H9 (cell line): ENCODE measurements around the gene SCN5A. TPM values are rescaled to one million over a fixed set of nuclear protein-coding genes. Genes with fewer than 3 reads are reported as not detected.
A peak's percentile ranks its signal among the peaks of the same experiment; 100 is the strongest.

Experiments used
- DNase-seq: peaks from one replicate; pipeline ENCODE4 v3.0.0-alpha.2; 2017
- H2AFZ ChIP-seq: one replicate; pipeline ENCODE4 v1.6.1; 2013; ENCODE audit warnings: mild to moderate bottlenecking, low read length, control low read depth, moderate library complexity
- H2AK5ac ChIP-seq: 2 replicates; pipeline ENCODE4 v1.6.1; 2013; ENCODE audit warnings: low read length, control low read depth, mixed read lengths; ENCODE audit not compliant: insufficient read length
- H2BK120ac ChIP-seq: one replicate; pipeline ENCODE4 v1.6.1; 2013; ENCODE audit warnings: low read depth, mild to moderate bottlenecking, low read length, control low read depth, inconsistent platforms; ENCODE audit not compliant: poor library complexity, severe bottlenecking
- H2BK12ac ChIP-seq: 2 replicates; pipeline ENCODE4 v1.6.1; 2013; ENCODE audit warnings: low read length, control low read depth, mixed read lengths, low read depth; ENCODE audit not compliant: insufficient read length
- H2BK15ac ChIP-seq: 2 replicates; pipeline ENCODE4 v1.6.1; 2013; ENCODE audit warnings: low read depth, low read length, control low read depth
- H2BK20ac ChIP-seq: one replicate; pipeline ENCODE4 v1.6.1; 2013; ENCODE audit warnings: low read depth, mild to moderate bottlenecking, low read length, control low read depth, inconsistent platforms; ENCODE audit not compliant: poor library complexity, severe bottlenecking
- H2BK5ac ChIP-seq: 2 replicates; pipeline ENCODE4 v1.6.1; 2013; ENCODE audit warnings: low read length, control low read depth, mixed read lengths; ENCODE audit not compliant: insufficient read length
- H3K14ac ChIP-seq: 2 replicates; pipeline ENCODE4 v1.6.1; 2013; ENCODE audit warnings: low read length, control low read depth; ENCODE audit not compliant: insufficient read depth
- H3K18ac ChIP-seq: 2 replicates; pipeline ENCODE4 v1.6.1; 2013; ENCODE audit warnings: low read depth, mild to moderate bottlenecking, mixed read lengths, low read length, control low read depth; ENCODE audit not compliant: insufficient read length
- H3K23ac ChIP-seq: 2 replicates; pipeline ENCODE4 v1.6.1; 2013; ENCODE audit warnings: low read length, control low read depth, mixed read lengths, low read depth; ENCODE audit not compliant: insufficient read length
- H3K23me2 ChIP-seq: 2 replicates; pipeline ENCODE4 v1.6.1; 2013; ENCODE audit warnings: low read depth, mild to moderate bottlenecking, mixed read lengths, low read length, control low read depth; ENCODE audit not compliant: insufficient read length, poor library complexity, severe bottlenecking
- H3K27ac ChIP-seq: 2 replicates; pipeline ENCODE4 v1.5.1; 2013; ENCODE audit warnings: low read length, control low read depth, mixed read lengths, low read depth; ENCODE audit not compliant: insufficient read length
- H3K27me3 ChIP-seq: 2 replicates; pipeline ENCODE4 v1.6.1; 2013; ENCODE audit warnings: low read length, control low read depth, inconsistent platforms; ENCODE audit not compliant: insufficient read depth
- H3K4ac ChIP-seq: 2 replicates; pipeline ENCODE4 v1.6.1; 2013; ENCODE audit warnings: low read depth, mild to moderate bottlenecking, control low read depth, inconsistent platforms, low read length, moderate library complexity
- H3K4me1 ChIP-seq: 2 replicates; pipeline ENCODE4 v1.6.1; 2013; ENCODE audit warnings: low read length, control low read depth, inconsistent platforms; ENCODE audit not compliant: insufficient read depth
- H3K4me2 ChIP-seq: 2 replicates; pipeline ENCODE4 v1.6.1; 2013; ENCODE audit warnings: low read length, control low read depth, mixed read lengths; ENCODE audit not compliant: insufficient read length, insufficient read depth
- H3K56ac ChIP-seq: 2 replicates; pipeline ENCODE4 v1.6.1; 2013; ENCODE audit warnings: low read depth, mild to moderate bottlenecking, mixed read lengths, low read length, control low read depth; ENCODE audit not compliant: insufficient read length
- H3K79me1 ChIP-seq: 2 replicates; pipeline ENCODE4 v1.6.1; 2013; ENCODE audit warnings: low read depth, mild to moderate bottlenecking, moderate library complexity, low read length, control low read depth, inconsistent platforms; ENCODE audit not compliant: insufficient read depth, poor library complexity, severe bottlenecking
- H3K79me2 ChIP-seq: 2 replicates; pipeline ENCODE4 v1.6.1; 2013; ENCODE audit warnings: low read length, control low read depth, inconsistent platforms; ENCODE audit not compliant: insufficient read depth
- H3K9ac ChIP-seq: 2 replicates; pipeline ENCODE4 v1.6.1; 2013; ENCODE audit warnings: low read length, control low read depth, mixed read lengths; ENCODE audit not compliant: insufficient read length; ENCODE audit errors: extremely low read depth
- H3K9me3 ChIP-seq: one replicate; pipeline ENCODE4 v1.6.1; 2013; ENCODE audit warnings: low read depth, low read length, inconsistent platforms; ENCODE audit not compliant: control insufficient read depth
- H3T11ph ChIP-seq: one replicate; pipeline ENCODE4 v1.6.1; 2013; ENCODE audit warnings: mild to moderate bottlenecking, low read length, control low read depth, inconsistent platforms
- H4K20me1 ChIP-seq: one replicate; pipeline ENCODE4 v1.6.1; 2013; ENCODE audit not compliant: control insufficient read depth, insufficient read length, insufficient read depth
- H4K5ac ChIP-seq: 2 replicates; pipeline ENCODE4 v1.6.1; 2013; ENCODE audit warnings: low read depth, mild to moderate bottlenecking, mixed read lengths, low read length, control low read depth; ENCODE audit not compliant: insufficient read length
- H4K8ac ChIP-seq: replicated peaks from 2 replicates; pipeline ENCODE4 v1.6.1; 2013; ENCODE audit warnings: low read length, control low read depth, mixed read lengths, low read depth; ENCODE audit not compliant: insufficient read length
- H4K91ac ChIP-seq: 2 replicates; pipeline ENCODE4 v1.6.1; 2013; ENCODE audit warnings: low read depth, mild to moderate bottlenecking, moderate library complexity, mixed read lengths, low read length, control low read depth; ENCODE audit not compliant: insufficient read length
- H3K27ac Mint-ChIP-seq, 3 experiments: 2 replicates in 2 of 3; 3 replicates in 1 of 3; pipeline ENCODE4 v1.8.0; 2020 to 2021; ENCODE audit warnings: mixed read lengths in 3 of 3, mild to moderate bottlenecking in 1 of 3, moderate library complexity in 1 of 3
- H3K27me3 Mint-ChIP-seq: 2 replicates; pipeline ENCODE4 v1.8.0; 2021; ENCODE audit warnings: low read depth, mild to moderate bottlenecking, moderate library complexity, mixed read lengths
- H3K36me3 Mint-ChIP-seq, 3 experiments: 2 replicates in 2 of 3; 3 replicates in 1 of 3; pipeline ENCODE4 v1.8.0; 2020 to 2021; ENCODE audit warnings: low read depth in 3 of 3, mixed read lengths in 3 of 3; ENCODE audit not compliant: insufficient read depth in 1 of 3
- H3K4me1 Mint-ChIP-seq, 2 experiments: 2 replicates each; pipeline ENCODE4 v1.8.0; 2020; ENCODE audit warnings: mixed read lengths in 2 of 2
- H3K4me3 Mint-ChIP-seq, 2 experiments: 2 replicates in 1 of 2; 3 replicates in 1 of 2; pipeline ENCODE4 v1.8.0; 2020 to 2021; ENCODE audit warnings: mild to moderate bottlenecking in 2 of 2, mixed read lengths in 2 of 2, moderate library complexity in 1 of 2
- H3K9me3 Mint-ChIP-seq, 2 experiments: 2 replicates in 1 of 2; 3 replicates in 1 of 2; pipeline ENCODE4 v1.8.0; 2020; ENCODE audit warnings: mild to moderate bottlenecking in 2 of 2, mixed read lengths in 2 of 2, moderate library complexity in 1 of 2
- CTCF ChIP-seq: fragments of 200-600 bp; sonication (generic); conservative IDR thresholded peaks from 3 replicates; pipeline ENCODE4 v1.8.0; 2021; ENCODE audit warnings: antibody characterized with exemption, mild to moderate bottlenecking
- WGBS: extraction: QIAGEN DNeasy Blood & Tissue Kit; methylation state at CpG from one replicate; pipeline ENCODE4 v1.1.7; 2013; ENCODE audit warnings: missing lambda C conversion rate, low lambda C conversion rate, mixed read lengths; ENCODE audit not compliant: insufficient read length; ENCODE audit errors: extremely low coverage; 5-methylcytosine and 5-hydroxymethylcytosine counted together
- total RNA-seq: library from RNA; stranded (reverse); gene quantifications from 2 replicates; pipeline ENCODE4 v1.2.1, GENCODE V29; 2021

The SCN5A gene
- total RNA-seq, 1 experiment from 2014 or later: 6.5 TPM

GRCh38 chr3:38662544-38662943 lies 13.1 kb upstream of the SCN5A start:
- H3K4me1 Mint-ChIP-seq: peaks cover 15 to 19% of the 10 kb centered on the region in 2 experiments
- no peak overlapping the region for H2BK120ac ChIP-seq
- no peak overlapping the region for H2AFZ ChIP-seq
- no peak overlapping the region for H2BK20ac ChIP-seq
- no peak overlapping the region for H3K27ac ChIP-seq
- H2BK12ac ChIP-seq: no peak overlapping the region
- H3K79me1 ChIP-seq: no peaks in the 10 kb centered on the region
- H3K36me3 Mint-ChIP-seq: peaks cover 0 to 18% (median 3%) of the 10 kb centered on the region in 3 experiments; a peak in 3 of 7 replicates
- H3K4me3 Mint-ChIP-seq: no peak overlapping the region
- no CpG with 5 or more reads among the region's 4 CpGs for WGBS
- H3K79me2 ChIP-seq: no peaks in the 10 kb centered on the region
- no peaks in the 10 kb centered on the region for H4K20me1 ChIP-seq
- H3K56ac ChIP-seq: no peak overlapping the region
- H3K23ac ChIP-seq: no peak overlapping the region
- no peak overlapping the region for H4K8ac ChIP-seq
- H3T11ph ChIP-seq: no peak overlapping the region
- TF ChIP-seq CTCF: peak; percentile 88
- no peak overlapping the region for H2BK15ac ChIP-seq
- peaks cover 3% of the 10 kb centered on the region for H3K4me1 ChIP-seq
- no peak overlapping the region for H3K14ac ChIP-seq
- H2AK5ac ChIP-seq: no peak overlapping the region
- H4K5ac ChIP-seq: no peak overlapping the region
- peaks cover 1% of the 10 kb centered on the region for H3K27me3 Mint-ChIP-seq
- no peak overlapping the region for H3K18ac ChIP-seq
- peak; percentile 81 for DNase-seq
- H3K9me3 ChIP-seq: no peaks in the 10 kb centered on the region
- no peak overlapping the region for H3K4me2 ChIP-seq
- H2BK5ac ChIP-seq: no peak overlapping the region
- no peak overlapping the region for H4K91ac ChIP-seq
- no peak overlapping the region for H3K27ac Mint-ChIP-seq
- no peak overlapping the region for H3K9ac ChIP-seq
- H3K23me2 ChIP-seq: no peaks in the 10 kb centered on the region
- H3K4ac ChIP-seq: no peak overlapping the region
- H3K9me3 Mint-ChIP-seq: peaks cover 19 to 20% of the 10 kb centered on the region in 2 experiments
- H3K27me3 ChIP-seq: no peaks in the 10 kb centered on the region
